ENCODE data around the gene SLC11A2.
"Not testable (repeated sequence)": the region's sequence is repeated elsewhere in the genome, so short reads cannot be mapped to it uniquely, and the experiment has no call there.

Gene SLC11A2

DNA sequence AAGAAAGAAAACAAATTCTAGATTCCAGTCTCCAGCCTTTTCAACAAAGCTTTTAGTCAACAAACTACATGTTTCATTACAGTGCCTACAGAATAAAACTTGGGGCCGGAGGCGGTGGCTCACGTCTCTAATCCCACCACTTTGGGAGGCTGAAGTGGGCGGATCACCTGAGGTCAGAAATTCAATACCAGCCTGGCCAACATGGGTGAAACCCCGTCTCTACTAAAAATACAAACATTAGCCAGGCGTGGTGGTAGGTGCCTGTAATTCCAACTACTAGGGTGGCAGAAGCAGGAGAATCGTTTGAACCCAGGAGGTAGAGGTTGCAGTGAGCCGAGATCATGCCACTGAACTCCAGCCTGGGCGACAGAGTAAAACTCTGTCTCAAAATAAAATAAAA is 11.7 kb downstream of the SLC11A2 start:
- H3K23ac ChIP-seq (ENCODE audit: low read length); H3K36me3 ChIP-seq (ENCODE audit: control insufficient read depth in 1 of 2, insufficient read depth in 2 of 2, low read length in 2 of 2); H3K4me2 ChIP-seq (ENCODE audit: low read length); H4K91ac ChIP-seq (ENCODE audit: low read depth, low read length); H3K4ac ChIP-seq (ENCODE audit: low read depth, low read length); H2AK5ac ChIP-seq (ENCODE audit: low read length); H3K27me3 ChIP-seq (ENCODE audit: insufficient read depth, low read length); H3K14ac ChIP-seq (ENCODE audit: low read length); H3K9me3 ChIP-seq (ENCODE audit: insufficient read depth, low read depth, low read length); H2BK12ac ChIP-seq (ENCODE audit: low read length); H4K12ac ChIP-seq (ENCODE audit: low read depth, low read length); H4K8ac ChIP-seq (ENCODE audit: low read depth, low read length); H3K9ac ChIP-seq (ENCODE audit: low read length); H3K4me3 ChIP-seq (ENCODE audit: low read depth, low read length); H3K79me2 ChIP-seq (ENCODE audit: control insufficient read depth, insufficient read depth, low read length, poor library complexity); DNase-seq; H2BK5ac ChIP-seq (ENCODE audit: low read depth, low read length, poor library complexity); H3K27ac ChIP-seq (ENCODE audit: low read depth, low read length); H2AFZ ChIP-seq (ENCODE audit: insufficient read depth, low read length, poor library complexity); H2BK120ac ChIP-seq (ENCODE audit: insufficient read depth, low read length, poor library complexity); H3K18ac ChIP-seq (ENCODE audit: low read length); H3K4me1 ChIP-seq (ENCODE audit: control insufficient read depth in 1 of 2, insufficient read depth in 2 of 2, low read length in 2 of 2); H3K79me1 ChIP-seq (ENCODE audit: low read length): not testable (repeated sequence)
- WGBS (ENCODE audit: extremely low coverage, insufficient coverage, insufficient read length), result no CpG with 5 or more reads among the region's 9 CpGs

DNA sequence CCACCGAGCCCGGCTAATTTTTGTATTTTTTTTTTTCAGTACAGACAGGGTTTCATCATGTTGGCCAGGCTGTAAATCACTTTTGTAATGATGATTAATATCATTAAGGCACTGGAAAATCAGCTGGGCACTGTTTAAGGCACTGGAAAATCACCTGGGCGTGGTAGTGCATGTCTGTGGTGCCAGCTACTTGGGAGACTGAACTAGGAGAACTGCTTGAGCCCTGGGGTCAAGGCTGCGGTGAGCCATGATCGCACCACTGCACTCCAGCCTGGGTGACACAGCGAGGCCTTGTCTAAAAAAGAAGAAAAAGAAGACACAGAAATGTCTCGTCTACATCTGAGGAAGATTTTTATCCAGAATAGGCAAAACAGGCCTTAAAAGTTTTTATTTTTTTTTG is 12.7 kb downstream of the SLC11A2 start:
- no peak for DNase-seq
- Histone ChIP-seq H2AFZ (ENCODE audit: insufficient read depth, low read length, poor library complexity) (no peak overlapping the region), H4K12ac (ENCODE audit: low read depth, low read length) (no peak overlapping the region), H3K9me3 (ENCODE audit: insufficient read depth, low read depth, low read length) (no peaks in the 10 kb centered on the region), H3K4ac (ENCODE audit: low read depth, low read length) (no peak overlapping the region), H3K4me2 (ENCODE audit: low read length) (no peak overlapping the region), H2BK5ac (ENCODE audit: low read depth, low read length, poor library complexity) (no peak overlapping the region), H3K36me3 (ENCODE audit: control insufficient read depth in 1 of 2, insufficient read depth in 2 of 2, low read length in 2 of 2) (no peaks in the 10 kb centered on the region), H3K23ac (ENCODE audit: low read length) (no peak overlapping the region), H2BK120ac (ENCODE audit: insufficient read depth, low read length, poor library complexity) (no peak overlapping the region), H3K14ac (ENCODE audit: low read length) (no peak overlapping the region), H3K4me3 (ENCODE audit: low read depth, low read length) (no peak overlapping the region), H3K27me3 (ENCODE audit: insufficient read depth, low read length) (no peaks in the 10 kb centered on the region), H4K8ac (ENCODE audit: low read depth, low read length) (no peak overlapping the region), H2AK5ac (ENCODE audit: low read length) (no peak overlapping the region), H3K18ac (ENCODE audit: low read length) (no peak overlapping the region), H4K91ac (ENCODE audit: low read depth, low read length) (no peak overlapping the region), H3K9ac (ENCODE audit: low read length) (no peak overlapping the region), H3K4me1 (ENCODE audit: control insufficient read depth in 1 of 2, insufficient read depth in 2 of 2, low read length in 2 of 2) (no peaks in the 10 kb centered on the region), H3K79me1 (ENCODE audit: low read length) (no peaks in the 10 kb centered on the region), H3K79me2 (ENCODE audit: control insufficient read depth, insufficient read depth, low read length, poor library complexity) (peaks cover 3% of the 10 kb centered on the region), H2BK12ac (ENCODE audit: low read length) (no peak overlapping the region), H3K27ac (ENCODE audit: low read depth, low read length) (no peak overlapping the region)
- no CpG with 5 or more reads among the region's 7 CpGs for WGBS (ENCODE audit: extremely low coverage, insufficient coverage, insufficient read length)

DNA sequence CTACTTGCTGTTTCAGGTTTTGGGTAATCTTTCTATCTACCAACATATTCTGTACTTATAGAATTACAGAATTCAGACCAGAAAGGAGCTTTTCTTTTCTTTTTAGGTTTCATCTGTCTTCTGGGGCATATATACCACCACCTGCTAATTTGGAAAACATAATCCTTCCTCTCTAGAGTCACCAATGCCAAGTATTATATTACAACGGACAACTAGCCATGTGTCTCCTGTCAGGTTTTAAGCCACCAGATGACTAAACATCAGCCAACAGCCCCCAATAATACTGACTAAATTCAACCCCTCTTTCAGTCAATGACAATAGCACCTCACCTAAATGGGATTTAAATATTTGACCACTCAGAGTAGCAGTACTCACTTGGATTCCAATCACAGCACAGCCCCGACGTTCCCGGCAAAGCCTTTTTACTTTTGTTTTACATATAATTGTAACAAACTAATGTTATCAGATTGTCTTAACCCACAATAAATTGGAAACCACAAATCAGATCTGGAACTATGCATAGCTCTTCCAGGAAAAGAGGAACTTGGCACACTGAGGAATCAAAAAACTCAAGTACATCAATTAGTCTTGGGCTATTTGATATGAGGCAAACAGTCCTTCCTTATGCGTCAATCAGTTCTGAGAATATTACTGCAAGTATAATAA is 13.5 kb downstream of the SLC11A2 start:
- Histone ChIP-seq H3K9ac (ENCODE audit: low read length) (no peak overlapping the region), H2AFZ (ENCODE audit: insufficient read depth, low read length, poor library complexity) (no peak overlapping the region), H3K4ac (ENCODE audit: low read depth, low read length) (no peak overlapping the region), H3K4me3 (ENCODE audit: low read depth, low read length) (no peak overlapping the region), H4K8ac (ENCODE audit: low read depth, low read length) (no peak overlapping the region), H3K36me3 (ENCODE audit: control insufficient read depth in 1 of 2, insufficient read depth in 2 of 2, low read length in 2 of 2) (peaks cover 2 to 3% of the 10 kb centered on the region in 2 experiments), H4K12ac (ENCODE audit: low read depth, low read length) (no peak overlapping the region), H3K79me1 (ENCODE audit: low read length) (no peaks in the 10 kb centered on the region), H3K4me1 (ENCODE audit: control insufficient read depth in 1 of 2, insufficient read depth in 2 of 2, low read length in 2 of 2) (no peaks in the 10 kb centered on the region), H3K27ac (ENCODE audit: low read depth, low read length) (no peak overlapping the region), H2BK12ac (ENCODE audit: low read length) (no peak overlapping the region), H3K18ac (ENCODE audit: low read length) (no peak overlapping the region), H3K4me2 (ENCODE audit: low read length) (no peak overlapping the region), H2BK5ac (ENCODE audit: low read depth, low read length, poor library complexity) (no peak overlapping the region), H2AK5ac (ENCODE audit: low read length) (no peak overlapping the region), H4K91ac (ENCODE audit: low read depth, low read length) (no peak overlapping the region), H3K79me2 (ENCODE audit: control insufficient read depth, insufficient read depth, low read length, poor library complexity) (peaks cover 2% of the 10 kb centered on the region), H3K23ac (ENCODE audit: low read length) (no peak overlapping the region), H3K27me3 (ENCODE audit: insufficient read depth, low read length) (no peaks in the 10 kb centered on the region), H2BK120ac (ENCODE audit: insufficient read depth, low read length, poor library complexity) (no peak overlapping the region), H3K14ac (ENCODE audit: low read length) (no peak overlapping the region), H3K9me3 (ENCODE audit: insufficient read depth, low read depth, low read length) (no peaks in the 10 kb centered on the region)
- no peak for DNase-seq
- WGBS (ENCODE audit: extremely low coverage, insufficient coverage, insufficient read length), result no CpG with 5 or more reads among the region's 5 CpGs

DNA sequence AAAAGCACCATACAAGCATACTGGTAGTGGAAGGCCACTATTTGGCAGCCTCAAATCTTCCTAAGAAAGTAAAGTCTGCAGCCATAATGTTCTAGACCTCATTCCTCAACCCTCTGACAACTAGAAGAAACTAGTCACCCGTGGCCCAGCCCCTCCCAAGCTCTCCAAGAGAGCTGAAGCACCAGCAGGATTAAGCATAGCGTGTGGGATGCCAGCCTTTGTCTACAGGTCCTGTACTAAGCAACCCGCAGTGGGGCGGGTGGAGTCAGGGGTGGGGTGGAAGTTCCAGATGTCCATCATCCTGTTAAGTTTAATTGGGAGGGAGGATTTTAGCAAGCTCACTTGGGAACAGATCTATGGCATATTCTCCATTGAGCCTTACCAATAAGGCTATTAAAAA is 14.2 kb downstream of the SLC11A2 start:
- no peaks in the 10 kb centered on the region for H3K4me1 ChIP-seq (ENCODE audit: control insufficient read depth in 1 of 2, insufficient read depth in 2 of 2, low read length in 2 of 2)
- no peak overlapping the region for H3K4me2 ChIP-seq (ENCODE audit: low read length)
- no peak overlapping the region for H4K91ac ChIP-seq (ENCODE audit: low read depth, low read length)
- H3K4me3 ChIP-seq (ENCODE audit: low read depth, low read length), result no peak overlapping the region
- peaks cover 7% of the 10 kb centered on the region in 2 experiments for H3K36me3 ChIP-seq (ENCODE audit: control insufficient read depth in 1 of 2, insufficient read depth in 2 of 2, low read length in 2 of 2)
- H3K27me3 ChIP-seq (ENCODE audit: insufficient read depth, low read length), result no peaks in the 10 kb centered on the region
- no peak overlapping the region for H3K27ac ChIP-seq (ENCODE audit: low read depth, low read length)
- no peak overlapping the region for H3K23ac ChIP-seq (ENCODE audit: low read length)
- no peak overlapping the region for H2AK5ac ChIP-seq (ENCODE audit: low read length)
- H3K14ac ChIP-seq (ENCODE audit: low read length), result no peak overlapping the region
- H4K12ac ChIP-seq (ENCODE audit: low read depth, low read length), result no peak overlapping the region
- H3K79me1 ChIP-seq (ENCODE audit: low read length), result no peaks in the 10 kb centered on the region
- no peak overlapping the region for H2AFZ ChIP-seq (ENCODE audit: insufficient read depth, low read length, poor library complexity)
- no CpG with 5 or more reads among the region's 4 CpGs for WGBS (ENCODE audit: extremely low coverage, insufficient coverage, insufficient read length)
- no peak overlapping the region for H3K18ac ChIP-seq (ENCODE audit: low read length)
- no peak overlapping the region for H2BK12ac ChIP-seq (ENCODE audit: low read length)
- H2BK120ac ChIP-seq (ENCODE audit: insufficient read depth, low read length, poor library complexity), result no peak overlapping the region
- H2BK5ac ChIP-seq (ENCODE audit: low read depth, low read length, poor library complexity), result no peak overlapping the region
- no peaks in the 10 kb centered on the region for H3K9me3 ChIP-seq (ENCODE audit: insufficient read depth, low read depth, low read length)
- H3K9ac ChIP-seq (ENCODE audit: low read length), result no peak overlapping the region
- DNase-seq, result no peak
- no peak overlapping the region for H3K4ac ChIP-seq (ENCODE audit: low read depth, low read length)
- peaks cover 2% of the 10 kb centered on the region for H3K79me2 ChIP-seq (ENCODE audit: control insufficient read depth, insufficient read depth, low read length, poor library complexity)
- no peak overlapping the region for H4K8ac ChIP-seq (ENCODE audit: low read depth, low read length)

All from trophoblast cell (in vitro differentiated cells and primary cell).